ENCODE results near the gene GSTK1.
"Not testable (repeated sequence)": the region's sequence is repeated elsewhere in the genome, so short reads cannot be mapped to it uniquely, and the experiment has no call there.

Gene GSTK1

DNA sequence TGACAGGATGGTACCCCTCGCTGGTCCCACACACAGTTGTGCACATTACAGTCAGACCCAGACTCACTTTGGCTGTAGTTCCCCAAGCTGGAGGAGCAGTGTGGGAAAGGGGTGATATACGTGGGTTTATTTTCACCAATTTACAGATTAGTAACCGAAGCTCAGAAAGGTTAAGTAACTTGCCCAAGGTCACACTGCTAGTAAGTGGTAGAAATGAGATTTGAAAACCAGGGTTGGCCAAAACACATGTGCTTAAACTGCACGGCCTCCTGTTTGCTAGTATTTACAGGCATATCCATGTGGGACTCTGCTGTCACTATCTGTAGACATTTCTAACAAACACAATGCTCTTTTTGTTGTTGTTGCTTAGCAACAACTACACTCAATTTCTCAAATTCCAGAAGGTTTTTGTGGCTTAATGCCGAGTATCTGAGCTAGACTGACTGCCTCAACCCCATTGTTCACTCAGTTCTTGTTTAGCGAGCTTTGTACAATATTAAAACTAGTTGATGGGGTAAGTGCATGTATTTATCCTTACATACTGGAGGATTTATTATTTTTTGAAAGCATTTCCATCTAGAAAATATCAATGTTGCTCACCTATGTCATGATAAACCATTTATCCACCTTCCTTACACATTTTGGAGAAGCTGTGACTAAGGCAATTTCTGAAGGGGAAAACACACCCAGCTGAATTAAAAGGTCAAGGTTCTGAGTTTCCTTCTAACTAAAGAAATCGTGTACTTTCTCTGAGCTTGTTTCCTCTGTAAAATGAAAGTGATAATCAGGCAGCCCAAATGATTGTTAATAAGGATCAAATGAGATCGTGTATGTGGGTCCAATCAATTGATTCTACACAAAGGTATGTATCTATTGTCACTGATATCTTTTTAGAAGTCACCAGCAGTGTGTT is 16.2 kb downstream of the GSTK1 start:
- peak; percentile 20 to 89 for DNase-seq

DNA sequence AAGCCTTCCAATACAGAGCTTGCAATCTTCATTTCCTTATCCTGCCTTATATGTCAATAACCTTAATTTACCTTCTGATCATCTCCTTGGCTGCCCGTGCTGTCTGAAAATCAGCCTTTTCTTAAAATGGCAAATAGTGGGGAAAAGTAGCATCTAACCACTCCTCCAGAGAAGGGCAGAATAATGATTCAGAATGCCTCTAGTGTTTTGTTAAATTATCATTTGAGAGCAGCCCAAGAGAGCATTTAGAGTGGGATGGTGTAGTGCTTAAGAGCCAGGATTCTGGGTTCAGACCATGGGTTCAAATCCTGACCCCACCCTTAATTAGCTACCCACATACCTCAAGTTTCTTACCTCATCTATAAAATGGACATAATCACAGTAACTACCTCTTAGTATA is 16.9 kb downstream of the GSTK1 start:
- DNase-seq, result no peak

DNA sequence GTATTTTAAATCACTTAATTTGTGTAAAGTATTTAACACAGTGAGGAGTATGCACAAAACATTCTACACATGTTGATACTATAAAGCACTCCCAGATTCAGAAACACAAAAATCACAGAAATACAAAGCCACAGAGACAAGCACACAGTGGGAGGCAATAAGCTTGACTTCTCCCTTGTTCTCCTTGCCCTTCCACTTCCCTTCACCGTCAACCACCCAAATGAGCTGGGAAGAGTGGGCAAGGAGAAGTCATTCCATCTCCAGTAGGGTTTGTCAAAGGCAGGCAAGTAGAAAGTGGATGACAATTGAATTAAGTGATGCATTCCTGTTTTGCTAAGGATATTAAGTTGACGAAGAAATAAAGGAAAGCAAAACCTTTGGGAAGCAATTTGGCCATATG is 17.3 kb downstream of the GSTK1 start:
- DNase-seq, result no peak

DNA sequence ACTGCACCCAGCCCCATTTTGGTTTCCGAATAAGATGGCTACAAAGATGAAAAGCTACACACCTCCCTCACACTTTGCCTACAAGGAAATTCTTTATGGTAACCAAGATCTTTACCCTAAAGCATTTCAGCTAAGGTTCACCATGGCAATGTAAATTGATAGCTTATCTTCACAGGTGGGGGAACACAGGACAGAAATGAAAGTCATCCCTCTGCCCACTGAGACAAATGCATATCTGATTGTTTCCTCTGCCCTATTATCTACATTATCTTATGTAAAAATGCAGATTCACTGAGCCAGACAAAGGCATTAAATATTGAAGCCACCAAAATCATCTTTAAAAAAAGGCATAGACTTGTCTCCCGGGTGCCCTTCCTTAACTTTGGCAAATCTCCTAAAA is 18.3 kb downstream of the GSTK1 start:
- no peak for DNase-seq

DNA sequence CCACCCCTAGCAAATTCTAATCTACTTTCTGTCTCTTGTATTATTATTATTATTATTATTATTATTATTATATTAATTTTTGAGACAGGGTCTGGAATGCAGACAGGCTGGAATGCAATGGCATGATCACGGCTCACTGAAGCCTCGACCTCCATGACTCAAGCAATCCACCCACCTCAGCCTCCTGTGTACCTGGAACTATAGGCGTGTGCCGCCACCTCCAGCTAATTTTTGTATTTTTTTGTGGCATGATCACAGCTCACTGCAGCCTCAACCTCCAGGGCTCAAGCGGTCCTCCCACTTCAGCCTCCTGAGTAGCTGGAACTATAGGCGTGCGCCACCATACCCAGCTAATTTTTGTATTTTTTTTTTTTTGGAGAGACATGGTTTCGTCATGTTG is 18.9 kb downstream of the GSTK1 start:
- no peak for DNase-seq

DNA sequence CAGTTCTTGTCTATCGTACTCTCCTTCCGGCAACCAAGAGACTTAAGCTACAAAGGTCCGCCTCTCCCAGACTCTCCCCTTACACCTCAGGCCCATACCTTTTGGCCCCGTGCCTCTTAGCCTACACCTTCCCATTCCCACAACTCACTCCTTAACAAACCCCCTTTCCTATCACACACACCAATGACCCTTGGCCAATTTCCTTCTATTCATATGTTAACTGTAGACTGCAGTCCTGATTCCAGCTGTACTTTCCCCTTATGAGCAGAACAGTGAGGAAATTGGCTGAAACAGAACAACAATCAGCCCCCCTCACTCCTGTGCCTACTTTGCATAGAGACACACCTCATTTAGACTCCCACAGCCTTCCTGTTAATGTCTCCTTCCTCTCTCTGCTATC is 20.1 kb downstream of the GSTK1 start:
- no peak for DNase-seq

DNA sequence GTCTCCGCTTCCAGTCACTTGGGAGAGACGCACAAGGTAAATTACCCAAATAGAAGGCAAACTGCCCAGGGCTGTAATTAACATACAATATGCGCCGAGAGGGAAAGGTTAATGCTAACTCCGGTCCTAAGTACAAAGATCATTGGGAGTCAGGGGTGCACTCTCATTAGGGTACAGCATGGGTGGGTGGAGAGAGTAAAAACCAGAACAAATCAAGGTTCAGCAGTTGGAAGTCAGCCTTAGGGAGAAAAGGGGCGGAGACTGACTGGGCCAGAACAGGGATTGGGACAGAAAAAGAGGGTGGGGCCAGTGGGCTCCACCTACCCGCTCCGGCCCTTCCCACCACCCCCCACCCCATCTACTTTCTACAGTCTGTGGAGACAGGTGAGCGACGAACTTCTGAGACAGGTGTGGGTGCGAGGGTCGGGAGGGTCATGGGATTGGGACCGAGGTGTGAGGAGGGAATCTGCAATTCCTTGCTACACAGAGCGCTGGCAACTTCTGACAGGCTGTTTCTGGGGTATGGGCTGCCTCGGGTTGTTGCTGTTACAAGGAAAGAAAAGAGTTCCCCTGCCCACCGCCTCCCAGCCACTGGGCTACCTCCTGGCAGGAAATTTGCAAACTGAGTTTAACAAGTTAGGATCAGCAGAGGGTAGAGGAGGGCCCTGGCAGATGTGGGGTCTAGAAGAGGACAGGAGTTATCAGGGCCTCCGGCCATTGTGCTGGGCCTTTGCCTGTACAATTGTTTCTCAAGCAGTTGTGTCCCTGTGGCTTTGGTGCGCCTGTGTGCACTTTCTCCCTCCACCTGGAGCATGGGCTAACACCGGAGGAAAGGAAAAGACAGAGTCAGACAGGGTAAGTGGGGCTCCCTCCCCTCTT is 21.6 kb downstream of the GSTK1 start, which contains the start of gene TMEM139:
TMEM139 (plus strand) TSS at position 368 of the 879 bp plus-strand sequence. CDS start 1,000 bp downstream, outside the sequence.
- peak; percentile 21 to 40 for DNase-seq

DNA sequence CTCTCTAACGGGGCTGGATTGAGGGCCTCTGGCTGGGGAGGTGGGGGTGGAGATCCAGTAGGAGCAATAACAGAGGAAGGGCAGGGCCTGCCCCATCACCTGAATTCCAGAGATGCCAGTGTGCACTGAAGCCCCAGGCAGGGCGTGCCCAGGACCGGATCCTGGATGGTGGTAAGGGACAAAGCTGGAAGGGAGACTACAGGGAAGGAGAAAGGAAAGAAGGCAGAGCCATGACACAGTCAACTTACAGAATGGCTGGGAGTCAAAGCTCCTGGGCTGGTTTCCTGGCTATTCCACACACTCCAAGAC is 22.2 kb downstream of the GSTK1 start:
- no peak for DNase-seq

DNA sequence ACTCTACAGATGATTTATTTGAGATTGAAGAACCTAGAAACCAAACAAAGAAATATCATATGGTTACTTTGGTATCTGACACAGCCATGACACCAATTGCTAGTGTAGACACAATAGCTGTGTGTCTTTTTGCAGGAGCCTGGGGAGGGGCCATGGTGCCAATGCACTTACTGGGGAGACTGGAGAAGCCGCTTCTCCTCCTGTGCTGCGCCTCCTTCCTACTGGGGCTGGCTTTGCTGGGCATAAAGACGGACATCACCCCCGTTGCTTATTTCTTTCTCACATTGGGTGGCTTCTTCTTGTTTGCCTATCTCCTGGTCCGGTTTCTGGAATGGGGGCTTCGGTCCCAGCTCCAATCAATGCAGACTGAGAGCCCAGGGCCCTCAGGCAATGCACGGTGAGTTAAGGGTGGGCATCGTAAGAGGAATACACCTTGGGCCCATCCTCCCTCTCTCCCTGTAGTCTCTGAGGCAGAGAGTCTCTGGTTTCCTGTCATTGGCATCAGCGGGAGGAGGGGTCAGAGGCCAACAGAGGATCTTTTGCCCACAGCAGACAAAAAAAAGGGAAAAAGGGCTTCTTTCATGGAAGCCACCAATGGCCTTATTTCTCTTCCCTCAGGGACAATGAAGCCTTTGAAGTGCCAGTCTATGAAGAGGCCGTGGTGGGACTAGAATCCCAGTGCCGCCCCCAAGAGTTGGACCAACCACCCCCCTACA is 22.7 kb downstream of the GSTK1 start:
- peak; percentile 81 to 84 for DNase-seq

DNA sequence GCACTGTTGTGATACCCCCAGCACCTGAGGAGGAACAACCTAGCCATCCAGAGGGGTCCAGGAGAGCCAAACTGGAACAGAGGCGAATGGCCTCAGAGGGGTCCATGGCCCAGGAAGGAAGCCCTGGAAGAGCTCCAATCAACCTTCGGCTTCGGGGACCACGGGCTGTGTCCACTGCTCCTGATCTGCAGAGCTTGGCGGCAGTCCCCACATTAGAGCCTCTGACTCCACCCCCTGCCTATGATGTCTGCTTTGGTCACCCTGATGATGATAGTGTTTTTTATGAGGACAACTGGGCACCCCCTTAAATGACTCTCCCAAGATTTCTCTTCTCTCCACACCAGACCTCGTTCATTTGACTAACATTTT is 23.3 kb downstream of the GSTK1 start:
- peak; percentile 38 to 81 for DNase-seq

DNA sequence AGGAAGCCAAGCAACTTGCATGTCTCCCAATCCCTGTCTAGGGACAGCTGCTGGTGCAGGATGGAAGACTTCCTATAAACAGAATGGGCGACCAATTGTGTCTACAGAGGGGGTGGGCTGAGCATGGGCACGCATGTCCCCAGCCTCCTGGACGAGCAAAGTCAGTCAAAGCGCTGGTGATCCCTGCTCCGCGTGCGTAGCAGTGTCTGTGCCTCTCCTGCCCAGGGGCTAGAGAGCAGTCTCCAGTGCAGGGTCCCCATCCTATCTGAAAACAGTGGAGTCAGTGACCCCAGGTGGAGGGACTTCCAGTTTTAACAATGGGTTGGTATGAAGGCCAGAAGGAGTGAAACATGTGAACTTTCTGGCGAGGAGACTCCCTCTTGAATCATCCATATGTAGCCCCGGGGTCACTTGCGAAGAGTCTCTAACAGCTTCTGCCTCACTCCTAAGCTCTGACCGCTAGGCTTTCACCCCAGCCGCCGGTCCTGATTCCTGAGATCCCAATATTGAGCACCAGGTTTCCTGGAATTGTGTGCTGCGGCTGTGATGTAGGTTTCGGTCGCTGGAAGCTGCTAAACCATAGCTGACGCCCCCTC is 24.2 kb downstream of the GSTK1 start:
- DNase-seq, result no peak

DNA sequence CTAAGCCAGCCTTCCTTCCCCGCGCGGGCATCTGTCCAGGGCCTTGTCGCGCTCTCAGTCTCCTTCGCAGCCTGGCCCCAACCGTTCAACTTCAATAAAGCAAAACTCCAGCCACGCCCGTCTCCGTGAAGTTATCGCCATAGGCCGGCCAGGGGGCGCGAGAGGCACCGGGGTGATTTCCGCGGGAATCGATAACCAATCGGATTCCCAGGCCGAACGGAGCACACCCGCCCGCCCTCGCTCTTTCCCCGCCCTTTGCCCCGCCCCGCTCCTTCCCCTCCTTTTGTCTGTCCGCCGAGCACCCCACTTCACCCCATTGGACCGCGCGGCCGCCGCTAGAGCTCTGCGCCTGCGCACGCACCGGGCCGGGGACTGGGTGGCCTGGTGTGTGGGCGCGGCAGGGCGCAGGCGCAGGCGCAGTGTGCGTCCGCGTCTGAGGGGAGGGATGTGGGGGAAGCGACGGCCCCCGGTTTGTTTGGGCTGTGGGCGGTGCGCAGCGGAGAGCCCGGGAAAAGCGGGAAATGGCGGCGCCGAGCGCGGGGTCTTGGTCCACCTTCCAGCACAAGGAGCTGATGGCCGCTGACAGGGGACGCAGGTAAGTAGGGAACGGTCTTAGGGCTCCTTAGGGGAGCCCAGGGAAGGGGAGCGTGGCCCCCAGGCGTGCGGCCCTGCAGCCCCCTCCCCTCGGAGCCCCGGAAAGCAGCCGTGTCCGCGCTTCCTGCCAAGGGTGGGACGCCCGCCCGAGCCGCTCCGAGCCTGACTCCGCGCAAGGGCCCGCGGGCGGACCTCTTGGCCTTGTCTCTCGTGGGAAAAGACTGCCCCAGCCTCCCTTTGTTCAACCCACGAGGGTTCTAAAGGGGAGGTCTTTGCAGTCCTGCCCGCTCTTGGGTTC is 24.9 kb downstream of the GSTK1 start, which contains the start of gene CASP2:
CASP2 (plus strand) TSS at position 417 of the 892 bp plus-strand sequence; CDS start at position 522, 105 bp downstream.
- DNase-seq, result peak; percentile 95 to 97

DNA sequence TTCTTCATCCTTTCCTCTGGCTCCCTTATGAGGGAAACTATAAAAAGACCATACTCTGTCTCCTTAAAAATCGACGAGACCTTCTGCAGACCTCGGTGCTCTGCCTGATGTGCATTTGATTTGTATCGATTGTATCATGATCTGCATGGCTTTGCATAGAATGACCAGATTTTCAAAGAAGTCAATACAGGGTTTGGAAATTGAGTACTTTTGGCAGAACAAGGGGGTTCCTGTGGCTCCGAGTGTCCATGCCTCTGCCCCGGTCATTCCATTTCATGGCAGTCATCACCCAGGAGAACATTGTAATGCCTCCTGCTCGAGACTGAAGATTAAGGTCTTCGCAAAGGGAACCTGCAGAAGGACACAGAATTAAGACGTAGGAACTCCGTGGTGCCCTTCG is 25.6 kb downstream of the GSTK1 start:
- DNase-seq, result no peak

DNA sequence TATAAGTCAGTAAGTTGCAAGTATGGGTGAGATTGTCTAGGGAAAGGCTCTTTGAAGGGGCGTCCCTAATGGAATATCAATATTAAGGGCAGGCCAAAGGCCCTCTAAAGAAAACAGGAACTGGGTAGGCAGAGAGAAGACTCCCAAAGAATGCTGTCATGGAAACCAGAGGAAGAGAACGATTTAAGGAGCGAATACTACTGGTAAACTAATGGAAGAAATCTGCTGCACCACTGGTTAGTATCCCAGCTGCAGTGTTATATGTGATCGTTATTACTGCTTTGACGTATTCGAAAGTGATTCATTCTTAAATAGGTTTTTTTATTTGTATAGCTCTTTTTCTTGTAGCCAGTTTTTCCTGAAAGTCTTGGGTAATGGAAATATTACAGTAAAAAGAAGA is 26.2 kb downstream of the GSTK1 start:
- DNase-seq, result no peak

DNA sequence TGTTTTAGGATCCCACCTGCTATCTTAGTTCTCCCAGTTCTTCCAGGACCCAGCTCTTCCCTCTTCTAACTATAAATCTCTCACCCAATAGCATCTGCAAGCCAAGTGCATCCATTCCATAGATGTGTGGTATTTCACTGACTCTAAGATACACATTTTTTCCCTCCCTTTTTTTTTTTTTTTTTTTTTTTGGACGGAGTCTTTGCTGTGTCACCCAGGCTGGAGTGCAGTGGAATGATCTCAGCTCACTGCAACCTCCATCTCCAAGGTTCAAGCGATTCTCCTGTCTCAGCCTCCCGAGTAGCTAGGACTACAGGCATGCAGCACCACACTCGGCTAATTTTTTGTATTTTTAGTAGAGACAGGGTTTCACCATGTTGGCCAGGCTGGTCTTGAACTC is 26.6 kb downstream of the GSTK1 start:
- DNase-seq, result not testable (repeated sequence)

DNA sequence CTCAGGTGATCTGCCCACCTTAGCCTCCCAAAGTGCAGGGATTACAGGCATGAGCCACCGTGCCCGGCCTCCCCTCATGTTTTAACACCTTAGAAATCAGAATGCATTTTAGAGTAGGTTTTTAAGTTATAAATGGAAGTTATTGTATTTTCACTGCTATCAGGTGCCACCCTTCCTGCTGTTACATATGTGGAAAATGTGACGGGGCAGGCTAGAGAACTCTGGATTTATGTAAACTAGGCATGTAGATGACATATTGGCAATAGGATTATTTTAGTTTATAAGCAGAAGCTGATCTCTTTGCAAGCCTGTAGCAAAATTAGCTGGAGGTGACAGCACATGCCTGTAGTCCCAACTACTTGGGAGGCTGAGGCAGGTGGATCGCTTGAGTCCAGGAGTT is 27.1 kb downstream of the GSTK1 start:
- no peak for DNase-seq

DNA sequence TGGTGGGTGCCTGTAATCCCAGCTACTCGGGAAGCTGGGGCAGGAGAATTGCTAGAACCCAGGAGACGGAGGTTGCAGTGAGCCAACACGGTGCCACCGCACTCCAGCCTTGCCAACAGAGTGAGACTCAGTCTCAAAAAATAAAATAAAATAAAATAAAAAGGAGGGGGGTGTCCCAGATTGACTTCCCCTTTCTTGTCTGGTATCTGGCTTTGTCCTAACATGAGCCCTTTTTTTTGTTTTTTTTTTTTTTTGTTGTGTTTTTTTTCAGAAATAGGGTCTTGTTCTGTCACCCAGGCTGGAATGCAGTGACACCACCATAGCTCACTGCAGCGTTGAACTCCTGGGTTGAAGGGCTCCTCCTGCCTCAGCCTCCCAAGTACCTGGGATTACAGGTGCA is 29.6 kb downstream of the GSTK1 start:
- DNase-seq, result no peak

DNA sequence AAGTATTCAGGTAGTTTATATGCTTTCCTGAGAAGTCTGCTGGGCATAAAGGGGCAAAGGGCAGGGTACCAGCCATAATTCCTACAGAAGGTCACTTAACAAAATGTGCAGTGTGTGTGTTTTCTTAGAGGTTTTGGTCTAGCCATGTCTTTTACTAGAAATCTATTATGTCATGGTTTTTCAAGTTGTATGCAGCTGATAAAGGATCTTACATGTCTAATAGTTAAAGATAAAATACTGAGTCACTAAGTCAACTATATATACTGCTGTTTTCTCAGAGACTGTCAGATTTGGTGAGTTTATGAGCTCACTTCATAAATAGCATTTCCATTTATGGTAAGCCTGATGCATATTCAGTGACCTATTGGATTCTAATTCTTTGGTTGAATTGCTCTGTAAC is 32.6 kb downstream of the GSTK1 start:
- DNase-seq, result no peak

DNA sequence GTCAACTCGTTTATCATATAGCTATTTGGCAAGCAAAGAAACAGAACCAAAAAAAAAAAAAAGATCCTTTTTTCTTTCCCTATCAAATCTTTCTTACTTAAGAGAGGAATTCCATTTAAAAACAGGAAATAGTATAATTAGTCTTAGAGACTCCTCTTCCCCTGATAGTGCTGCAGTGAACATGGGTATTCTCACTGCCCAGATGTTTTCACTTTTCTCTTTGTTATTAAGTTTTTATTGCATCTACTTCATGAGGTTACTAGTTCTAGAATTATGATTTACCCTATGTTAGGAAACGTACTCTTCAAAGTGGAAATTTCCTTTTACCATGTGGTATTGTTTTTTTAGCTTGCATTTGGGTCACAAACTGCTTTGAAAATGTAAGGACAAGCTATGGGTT is 33.4 kb downstream of the GSTK1 start:
- no peak for DNase-seq

DNA sequence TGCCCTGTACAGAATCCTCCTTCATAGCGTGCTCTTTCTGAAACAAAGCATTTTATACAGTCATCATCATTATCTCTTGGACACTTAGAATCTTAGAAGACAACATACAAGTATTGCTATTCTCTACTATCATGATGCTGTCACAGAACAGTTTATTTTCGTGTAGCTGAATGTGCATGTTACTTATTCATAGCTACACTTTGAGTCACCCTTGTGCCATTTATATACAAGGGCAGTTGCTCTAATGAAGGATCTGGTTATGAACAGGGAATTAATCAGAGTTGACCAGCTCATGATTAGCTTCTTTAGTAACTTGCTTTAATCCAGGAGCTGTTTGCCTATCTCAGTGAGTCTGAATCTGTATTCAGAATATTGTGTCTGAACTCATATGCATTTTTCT is 36.1 kb downstream of the GSTK1 start:
- no peak for DNase-seq

DNA sequence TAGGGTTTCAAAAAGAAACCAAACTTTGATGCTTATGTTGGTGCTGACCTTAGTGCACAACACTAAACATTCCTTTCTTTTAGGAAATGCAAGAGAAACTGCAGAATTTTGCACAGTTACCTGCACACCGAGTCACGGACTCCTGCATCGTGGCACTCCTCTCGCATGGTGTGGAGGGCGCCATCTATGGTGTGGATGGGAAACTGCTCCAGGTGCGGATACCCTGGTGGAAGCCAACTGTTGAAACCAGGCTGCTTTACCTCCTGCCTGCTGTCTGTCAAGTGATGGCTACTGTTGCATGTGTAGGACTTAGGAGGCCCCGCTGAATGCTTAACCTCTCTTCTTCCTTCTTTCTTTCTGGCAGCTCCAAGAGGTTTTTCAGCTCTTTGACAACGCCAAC is 36.6 kb downstream of the GSTK1 start:
- DNase-seq, result no peak

All from hippocampal formation (tissue), 2 donors.